Measurements from ENCODE around the gene PMEPA1.

- TF ChIP-seq POLR2AphosphoS5 (IDR thresholded peaks at IDR 0.05; ENCODE audit: insufficient read depth, low read depth, low read length) (no peak), CTCF (IDR thresholded peaks at IDR 0.05; ENCODE audit: extremely low read depth in 1 of 2, insufficient read depth in 1 of 2, low read depth in 1 of 2, low read length in 2 of 2) (no peak), MAX (IDR thresholded peaks at IDR 0.05; ENCODE audit: insufficient read depth, insufficient read length) (no peak), JUN (IDR thresholded peaks at IDR 0.05; ENCODE audit: borderline replicate concordance, insufficient read depth, insufficient read length, low read depth) (no peak), EZH2 (IDR thresholded peaks at IDR 0.05; ENCODE audit: borderline replicate concordance, low read depth, low read length, severe bottlenecking) (no peak)
Measured at GRCh38 chr20:57648878-57649616, 60.8 kb downstream of the PMEPA1 start.

Data from endothelial cell of umbilical vein (primary cell).